A172 (cell line): ENCODE data around the gene ARSK. TPM values are rescaled to one million over a fixed set of nuclear protein-coding genes. Genes with fewer than 3 reads are reported as not detected.
A peak's percentile ranks its signal among the peaks of the same experiment; 100 is the strongest.
"Not testable (repeated sequence)": the region's sequence is repeated elsewhere in the genome, so short reads cannot be mapped to it uniquely, and the experiment has no call there.

Source experiments
- DNase-seq: peaks from one replicate; pipeline ENCODE4 v3.0.0-alpha.2; 2015; ENCODE audit warnings: low spot score
- total RNA-seq: library from RNA; depleted of rRNA; stranded (reverse); fragments of >200 nt; shearing (Covaris generic); gene quantifications from 2 replicates; pipeline ENCODE4 v1.2.3, GENCODE V29; 2014

ARSK gene
- total RNA-seq, 1 experiment from 2014 or later, result 18.3 TPM

GRCh38 chr5:95620870-95621838, 66.3 kb downstream of the ARSK start:
- no peak for DNase-seq

GRCh38 chr5:95621839-95622629, 67.1 kb downstream of the ARSK start:
- DNase-seq, result no peak

- no peak for DNase-seq
Measured at GRCh38 chr5:95623706-95624105, 68.8 kb downstream of the ARSK start.

- no peak for DNase-seq
Measured at GRCh38 chr5:95624368-95624767, 69.5 kb downstream of the ARSK start.

- DNase-seq, result no peak
Measured at GRCh38 chr5:95626701-95627100, 71.8 kb downstream of the ARSK start.

GRCh38 chr5:95627971-95628810, 73.3 kb downstream of the ARSK start:
- no peak for DNase-seq

GRCh38 chr5:95628933-95629332, 74.0 kb downstream of the ARSK start:
- no peak for DNase-seq

GRCh38 chr5:95630394-95630917, 75.6 kb downstream of the ARSK start:
- DNase-seq, result no peak

- DNase-seq, result peak; percentile 76
Measured at GRCh38 chr5:95631255-95631958, 76.5 kb downstream of the ARSK start.

- DNase-seq, result peak; percentile 77
Measured at GRCh38 chr5:95631991-95632675, 77.2 kb downstream of the ARSK start.

- DNase-seq, result not testable (repeated sequence)
Measured at GRCh38 chr5:95632942-95633341, 78.0 kb downstream of the ARSK start.

- DNase-seq, result no peak
Measured at GRCh38 chr5:95633671-95634070, 78.8 kb downstream of the ARSK start.

- DNase-seq, result no peak
Measured at GRCh38 chr5:95634081-95634480, 79.2 kb downstream of the ARSK start.

GRCh38 chr5:95638632-95639031, 83.7 kb downstream of the ARSK start:
- DNase-seq, result no peak

GRCh38 chr5:95641741-95642220, 86.9 kb downstream of the ARSK start:
- no peak for DNase-seq

- DNase-seq, result no peak
Measured at GRCh38 chr5:95643152-95643551, 88.3 kb downstream of the ARSK start.

- DNase-seq, result peak; percentile 63
Measured at GRCh38 chr5:95644351-95645042, 89.6 kb downstream of the ARSK start.

GRCh38 chr5:95646226-95646568, 91.3 kb downstream of the ARSK start:
- DNase-seq, result not testable (repeated sequence)
